Eye (tissue), 1 donor: Measurements from ENCODE around the gene A2ML1.
"Not testable (repeated sequence)": the region's sequence is repeated elsewhere in the genome, so short reads cannot be mapped to it uniquely, and the experiment has no call there.

ENCODE experiments used
- DNase-seq: peaks from one replicate; pipeline ENCODE4 v3.0.0-alpha.2; 2015

Gene A2ML1

DNA sequence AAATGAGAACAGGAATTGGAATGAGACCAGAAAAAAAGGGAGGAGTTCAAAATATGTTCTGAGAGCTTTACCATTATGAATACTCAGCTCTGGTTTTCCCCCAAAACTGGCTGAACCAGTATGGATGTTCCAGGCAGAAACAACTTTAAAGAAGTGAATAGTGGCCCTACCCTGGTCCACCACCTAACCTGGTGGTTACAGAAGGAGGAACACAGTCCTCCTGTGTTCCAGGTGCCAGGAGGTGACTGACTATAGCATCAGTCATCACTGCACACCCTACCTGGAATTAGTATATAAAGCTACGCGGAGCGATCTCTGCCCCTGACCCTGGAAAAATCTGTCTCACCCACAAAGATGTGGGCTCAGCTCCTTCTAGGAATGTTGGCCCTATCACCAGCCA lies at the start of gene A2ML1:
A2ML1 (plus strand) TSS at position 324 of the 400 bp plus-strand sequence; CDS start at position 355, 31 bp downstream.
- no peak for DNase-seq

DNA sequence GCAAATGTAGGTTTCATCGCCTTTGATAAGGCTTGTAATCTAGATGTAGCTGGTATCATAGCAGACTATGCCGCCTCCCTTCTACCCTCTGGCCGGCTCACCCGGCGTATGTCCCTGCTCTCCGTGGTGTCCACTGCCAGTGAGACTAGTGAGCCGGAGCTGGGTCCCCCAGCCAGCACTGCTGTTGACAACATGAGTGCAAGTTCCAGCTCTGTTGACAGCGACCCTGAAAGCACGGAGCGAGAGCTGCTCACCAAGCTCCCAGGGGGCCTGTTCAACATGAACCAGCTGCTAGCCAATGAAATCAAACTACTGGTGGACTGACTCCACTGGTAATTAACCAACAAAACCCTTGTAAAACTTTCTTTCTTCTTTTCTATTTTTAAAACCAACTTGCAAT lies 49.0 kb upstream of the A2ML1 start:
- peak; percentile 23 for DNase-seq

DNA sequence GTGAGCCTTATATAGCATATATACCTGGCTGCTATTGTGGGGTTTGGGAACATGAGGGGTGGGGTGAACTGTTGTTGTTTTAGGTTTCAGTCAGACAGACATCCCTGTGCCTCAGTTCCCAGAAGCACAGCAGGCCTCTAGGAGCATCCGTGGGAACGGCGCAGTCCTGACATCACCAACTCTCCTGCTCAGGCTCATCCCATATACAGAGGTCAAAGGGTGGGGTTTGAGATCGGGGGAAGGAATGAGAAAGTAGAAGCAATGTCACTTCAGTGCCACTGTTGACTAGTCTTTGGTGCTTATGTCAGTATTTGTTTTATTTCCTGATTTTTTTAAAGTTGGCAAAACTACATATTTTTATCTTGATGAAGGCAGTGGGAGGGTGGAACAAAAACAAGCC lies 43.1 kb upstream of the A2ML1 start:
- DNase-seq, result no peak

DNA sequence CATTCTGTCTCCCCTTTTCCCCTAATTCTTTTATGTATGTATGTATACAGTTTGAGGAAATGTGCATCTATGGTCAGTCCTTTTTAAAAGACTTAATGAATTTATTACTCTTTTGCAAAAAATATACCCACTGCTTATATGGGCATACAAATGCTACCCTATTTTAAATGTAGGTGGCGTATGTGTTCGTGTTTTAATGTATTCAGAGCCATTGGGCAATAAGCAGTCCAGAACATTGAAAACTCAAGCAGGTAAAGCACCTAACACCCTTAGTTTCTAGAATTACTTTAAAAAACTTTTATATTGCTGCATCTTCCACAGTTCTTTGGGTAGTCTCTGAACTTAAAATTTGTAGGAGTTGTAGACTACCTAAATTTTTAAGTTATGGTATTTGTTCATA lies 42.6 kb upstream of the A2ML1 start:
- DNase-seq, result no peak

DNA sequence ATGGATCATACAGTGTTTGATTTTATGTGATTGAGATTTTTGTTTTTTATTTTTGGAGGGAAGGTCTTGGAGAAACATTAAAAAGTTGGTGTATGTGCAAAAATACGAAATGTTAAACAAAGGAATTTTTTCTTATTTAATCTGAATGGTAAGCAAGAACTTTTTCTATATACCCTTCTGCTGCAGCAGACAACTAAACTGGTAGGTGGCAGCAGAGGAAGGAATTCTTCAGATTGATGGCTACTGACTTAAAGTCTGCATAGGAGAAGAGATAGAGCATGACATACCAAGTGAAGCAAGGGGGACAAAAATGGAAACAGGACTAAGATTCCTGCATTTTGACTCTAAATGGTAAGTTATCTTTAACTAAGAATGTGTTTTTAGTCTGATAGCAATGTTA lies 42.0 kb upstream of the A2ML1 start:
- DNase-seq, result peak; percentile 46

DNA sequence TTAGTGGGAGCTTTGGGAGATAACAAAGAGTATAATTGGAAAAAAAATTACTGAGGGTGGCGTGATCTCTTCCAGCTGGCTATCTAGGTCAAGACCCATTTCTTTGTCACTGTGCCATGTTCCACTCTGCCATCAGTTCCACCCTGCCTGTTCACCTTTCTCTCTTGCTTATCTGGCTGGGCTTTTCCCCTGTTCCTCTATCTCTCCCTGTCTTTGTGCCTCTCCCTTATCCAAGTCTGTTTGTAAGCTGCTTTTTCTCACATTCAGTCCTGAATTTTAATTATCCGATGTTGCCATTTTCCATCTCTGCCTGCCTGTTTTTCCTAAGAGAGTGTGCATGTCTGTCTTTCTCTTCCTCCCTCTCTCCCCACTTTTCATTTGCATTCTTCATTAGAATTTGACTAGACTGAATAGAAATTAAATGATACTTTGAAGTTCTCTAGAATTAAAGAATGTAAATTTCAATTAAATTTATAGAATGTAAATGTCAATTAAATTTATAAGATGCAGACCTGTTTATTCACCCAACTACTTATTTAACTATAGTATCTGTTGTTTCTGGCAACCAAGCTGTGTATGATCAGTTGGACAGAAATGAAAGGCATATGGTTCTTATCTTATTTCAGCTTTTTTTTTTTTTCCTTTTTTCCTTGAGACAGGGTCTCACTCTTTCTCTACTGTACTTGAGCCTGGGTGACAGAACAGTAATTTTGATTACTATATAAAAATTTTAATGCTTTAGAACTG lies 40.9 kb upstream of the A2ML1 start:
- peak; percentile 11 for DNase-seq

DNA sequence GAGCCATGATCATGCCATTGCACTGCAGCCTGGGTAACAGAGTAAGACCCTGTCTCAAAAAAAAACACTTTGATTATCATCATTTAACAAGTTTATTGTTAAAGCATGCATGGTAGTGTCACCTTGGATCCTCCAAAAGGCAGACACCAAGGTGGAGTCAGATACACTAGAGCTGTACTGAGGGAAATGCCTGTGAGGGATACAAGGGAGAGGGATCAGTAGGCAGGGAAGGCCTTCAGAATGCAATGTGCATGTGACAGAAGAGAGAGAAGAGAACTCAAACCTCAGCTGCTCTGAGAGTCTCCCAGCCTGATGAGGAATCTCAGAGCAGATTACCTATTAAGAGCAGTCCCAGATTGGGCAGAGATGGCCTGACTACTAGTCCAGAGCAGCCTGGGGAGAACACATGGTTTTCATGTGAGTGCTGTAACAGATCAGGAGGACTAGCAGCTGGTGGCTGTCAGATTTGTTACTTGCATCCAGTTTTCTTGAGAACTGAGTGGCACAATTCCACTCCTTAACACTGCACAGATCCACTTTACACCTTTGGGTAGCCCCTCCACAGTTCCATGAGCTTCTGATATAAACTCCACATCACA lies 38.0 kb upstream of the A2ML1 start:
- DNase-seq, result no peak

DNA sequence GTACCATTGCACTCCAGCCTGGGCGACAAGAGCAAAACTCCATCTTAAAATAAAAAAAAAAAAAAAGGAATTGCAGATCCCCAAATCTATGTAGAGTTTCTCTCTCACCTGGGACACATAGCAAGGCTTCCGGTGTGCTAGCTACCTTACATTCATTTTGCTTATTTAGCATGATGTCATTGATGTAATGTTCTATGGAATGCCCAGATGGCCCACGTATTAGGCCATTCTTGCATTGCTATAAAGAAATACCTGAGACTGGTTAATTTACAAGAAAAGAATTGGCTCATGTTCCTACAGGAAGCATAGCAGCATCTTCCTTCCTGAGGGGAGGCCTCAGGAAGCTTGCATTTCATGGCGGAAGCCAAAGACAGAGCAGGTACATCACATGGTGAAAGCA lies 36.9 kb upstream of the A2ML1 start:
- DNase-seq, result no peak

DNA sequence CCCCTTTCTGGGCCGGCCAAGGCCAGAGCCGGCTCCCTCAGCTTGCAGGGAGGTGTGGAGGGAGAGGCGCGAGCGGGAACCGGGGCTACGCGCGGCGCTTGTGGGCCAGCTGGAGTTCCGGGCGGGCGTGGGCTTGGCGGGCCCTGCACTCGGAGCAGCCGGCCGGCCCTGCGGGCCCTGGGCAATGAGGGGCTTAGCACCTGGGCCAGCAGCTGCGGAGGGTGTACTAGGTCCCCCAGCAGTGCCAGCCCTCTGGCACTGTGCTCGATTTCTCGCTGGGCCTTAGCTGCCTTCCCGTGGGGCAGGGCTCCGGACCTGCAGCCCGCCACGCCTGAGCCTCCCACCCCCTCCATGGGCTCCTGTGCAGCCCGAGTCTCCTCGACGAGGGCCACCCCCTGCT lies 35.2 kb upstream of the A2ML1 start:
- DNase-seq, result not testable (repeated sequence)

DNA sequence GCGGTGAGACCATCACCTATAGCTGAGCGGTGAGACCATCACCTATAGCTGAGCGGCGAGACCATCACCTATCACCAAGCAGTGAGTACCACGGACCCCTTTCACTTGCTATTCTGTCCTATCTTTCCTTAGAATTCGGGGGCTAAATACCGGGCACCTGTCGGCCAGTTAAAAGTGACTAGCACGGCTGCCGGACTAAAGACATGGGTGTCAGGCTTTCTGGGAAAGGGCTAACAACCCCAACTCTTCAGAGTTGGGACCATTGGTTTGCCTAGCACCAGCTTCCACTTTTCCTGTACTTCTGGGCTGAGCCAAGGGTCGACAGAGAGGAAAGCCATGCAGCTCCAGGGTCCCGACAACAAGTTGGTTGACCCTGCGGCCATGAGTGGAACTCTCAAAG lies 33.7 kb upstream of the A2ML1 start:
- not testable (repeated sequence) for DNase-seq

DNA sequence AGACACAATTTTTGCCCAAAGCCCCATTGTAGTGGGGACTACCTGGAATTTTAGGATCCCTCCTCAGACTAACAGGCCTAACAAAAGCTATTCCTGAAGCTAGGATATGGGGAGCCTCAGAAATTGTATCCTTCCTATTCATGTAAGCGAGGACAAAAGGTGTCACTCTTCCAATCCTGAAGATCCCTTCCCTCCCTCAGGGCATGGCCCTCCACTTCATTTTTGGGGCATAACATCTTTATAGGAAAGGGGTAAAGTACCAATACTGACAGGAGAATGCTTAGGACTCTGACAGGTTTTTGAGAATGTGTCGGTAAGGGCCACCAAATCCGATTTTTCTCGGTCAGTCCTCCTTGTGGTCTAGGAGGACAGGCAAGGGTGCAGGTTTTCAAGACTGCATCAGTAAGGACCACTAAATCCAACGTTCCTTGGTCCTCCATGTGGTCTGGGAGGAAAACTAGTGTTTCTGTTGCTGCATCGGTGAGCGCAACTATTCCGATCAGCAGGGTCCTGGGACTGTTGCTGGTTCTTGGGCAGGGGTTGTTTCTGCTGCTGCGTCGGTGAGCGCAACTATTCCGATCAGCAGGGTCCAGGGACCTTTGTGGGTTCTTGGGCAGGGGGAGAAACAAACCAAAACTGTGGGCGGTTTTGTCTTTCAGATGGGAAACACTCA lies 32.9 kb upstream of the A2ML1 start:
- DNase-seq, result not testable (repeated sequence)

DNA sequence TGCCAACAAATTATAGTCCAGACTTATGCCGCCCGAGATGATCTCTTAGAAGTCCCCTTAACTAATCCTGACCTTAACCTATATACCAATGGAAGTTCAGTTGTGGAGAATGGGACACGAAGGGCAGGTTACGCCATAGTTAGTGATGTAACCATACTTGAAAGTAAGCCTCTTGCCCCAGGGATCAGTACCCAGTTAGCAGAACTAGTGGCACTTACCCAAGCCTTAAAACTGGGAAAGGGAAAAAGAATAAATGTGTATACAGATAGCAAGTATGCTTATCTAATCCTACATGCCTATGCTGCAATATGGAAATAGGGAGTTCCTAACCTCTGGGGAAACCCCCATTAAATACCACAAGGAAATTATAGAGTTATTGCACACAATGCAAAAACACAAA lies 29.2 kb upstream of the A2ML1 start:
- DNase-seq, result not testable (repeated sequence)

DNA sequence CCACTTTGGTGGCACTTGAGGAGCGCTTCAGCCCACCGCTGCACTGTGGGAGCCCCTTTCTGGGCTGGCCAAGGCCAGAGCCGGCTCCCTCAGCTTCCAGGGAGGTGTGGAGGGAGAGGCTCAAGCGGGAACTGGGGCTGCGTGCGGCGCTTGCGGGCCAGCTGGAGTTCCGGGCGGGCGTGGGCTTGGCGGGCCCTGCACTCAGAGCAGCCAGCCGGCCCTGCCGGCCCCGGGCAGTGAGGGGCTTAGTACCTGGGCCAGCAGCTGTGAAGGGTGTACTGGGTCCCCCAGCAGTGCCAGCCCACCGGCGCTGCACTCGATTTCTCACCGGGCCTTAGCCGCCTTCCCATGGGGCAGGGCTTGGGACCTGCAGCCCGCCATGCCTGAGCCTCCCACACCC lies 27.8 kb upstream of the A2ML1 start:
- DNase-seq, result not testable (repeated sequence)

DNA sequence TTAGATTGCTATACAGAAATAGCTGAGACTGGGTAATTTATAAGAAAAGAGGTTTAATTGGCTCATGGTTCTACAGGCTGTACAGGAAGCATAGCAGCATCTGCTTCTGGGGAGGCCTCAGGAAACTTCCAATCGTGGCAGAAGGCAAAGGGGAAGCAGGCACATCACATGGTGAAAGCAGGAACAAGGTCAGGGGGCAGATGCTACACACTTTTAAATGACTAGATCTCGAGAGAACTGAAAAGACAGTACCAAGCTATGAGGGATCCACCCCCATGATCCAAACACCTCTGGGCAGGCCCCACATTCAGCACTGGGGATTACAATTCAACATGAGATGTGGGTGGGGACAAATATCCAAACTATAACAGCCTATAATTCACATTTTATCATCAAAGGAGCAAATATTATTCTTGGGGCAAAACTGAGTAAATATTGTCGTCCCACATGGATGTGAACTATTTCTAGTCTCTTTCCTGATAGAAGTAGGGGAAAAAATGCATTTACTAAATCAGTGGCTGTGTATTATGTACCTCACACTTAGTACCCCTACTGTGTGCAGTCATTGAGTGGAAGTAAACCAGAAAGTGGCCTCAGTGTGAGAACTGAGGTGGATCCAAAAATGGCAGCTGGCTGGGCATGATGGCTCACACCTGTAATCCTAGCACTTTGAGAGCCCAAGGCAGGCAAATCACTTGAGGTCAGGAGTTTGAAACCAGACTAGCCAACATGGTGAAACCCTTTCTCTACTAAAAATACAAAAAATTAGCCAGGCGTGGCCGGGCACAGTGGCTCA lies 25.4 kb upstream of the A2ML1 start:
- DNase-seq, result no peak

DNA sequence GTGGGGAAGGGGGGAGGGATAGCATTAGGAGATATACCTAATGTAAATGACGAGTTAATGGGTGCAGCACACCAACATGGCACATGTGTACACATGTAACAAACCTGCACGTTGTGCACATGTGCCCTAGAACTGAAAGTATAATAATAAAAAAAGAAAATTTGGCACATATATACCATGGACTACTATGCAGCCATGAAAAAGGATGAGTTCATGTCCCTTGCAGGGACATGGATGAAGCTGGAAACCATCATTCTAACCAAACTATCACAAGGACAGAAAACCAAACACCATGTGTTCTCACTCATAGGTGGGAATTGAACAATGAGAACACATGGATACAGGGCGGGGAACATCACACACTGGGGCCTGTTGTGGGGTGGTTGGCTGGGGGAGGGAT lies 21.2 kb upstream of the A2ML1 start:
- not testable (repeated sequence) for DNase-seq

DNA sequence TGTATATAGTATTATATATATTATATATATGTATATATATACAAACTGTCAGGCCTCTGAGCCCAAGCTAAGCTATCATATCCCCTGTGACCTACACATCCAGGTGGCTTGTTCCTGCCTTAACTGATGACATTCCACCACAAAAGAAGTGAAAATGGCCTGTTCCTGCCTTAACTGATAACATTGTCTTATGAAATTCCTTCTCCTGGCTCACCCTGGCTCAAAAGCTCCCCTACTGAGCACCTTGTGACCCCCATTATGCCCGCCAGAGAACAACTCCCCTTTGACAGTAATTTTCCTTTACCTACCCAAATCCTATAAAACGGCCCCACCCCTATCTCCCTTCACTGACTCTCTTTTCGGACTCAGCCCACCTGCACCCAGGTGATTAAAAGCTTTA lies 17.6 kb upstream of the A2ML1 start:
- DNase-seq, result not testable (repeated sequence)

DNA sequence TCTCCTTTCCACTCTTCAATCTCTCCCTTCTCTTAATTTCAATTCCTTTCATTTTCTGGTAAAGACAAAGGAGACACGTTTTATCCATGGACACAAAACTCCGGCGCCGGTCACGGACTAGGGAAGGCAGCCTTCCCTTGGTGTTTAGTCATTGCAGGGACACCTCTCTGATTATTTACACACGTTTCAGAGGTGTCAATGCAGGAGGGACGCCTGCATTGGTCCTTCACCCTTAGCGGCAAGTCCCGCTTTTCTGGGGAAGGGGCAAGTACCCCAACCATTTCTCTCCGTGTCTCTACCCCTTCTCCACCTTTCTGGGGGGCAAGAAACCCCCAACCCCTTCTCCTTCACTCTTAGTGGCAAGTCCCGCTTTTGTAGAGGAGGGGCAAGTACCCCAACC lies 16.9 kb upstream of the A2ML1 start:
- DNase-seq, result not testable (repeated sequence)

DNA sequence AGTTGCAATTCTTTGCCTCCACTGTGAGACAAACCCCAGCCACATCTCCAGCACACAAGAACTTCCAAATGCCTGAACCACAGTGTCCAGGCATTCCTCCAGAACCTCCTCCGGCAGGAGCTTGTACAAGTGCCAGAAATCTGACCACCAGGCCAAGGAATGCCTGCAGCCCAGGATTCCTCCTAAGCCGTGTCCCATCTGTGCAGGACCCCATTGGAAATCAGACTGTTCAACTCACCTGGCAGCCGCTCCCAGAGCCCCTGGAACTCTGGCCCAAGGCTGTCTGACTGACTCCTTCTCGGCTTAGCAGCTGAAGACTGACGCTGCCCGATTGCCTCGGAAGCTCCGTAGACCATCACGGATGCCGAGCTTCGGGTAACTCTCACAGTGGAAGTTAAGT lies 15.3 kb upstream of the A2ML1 start:
- DNase-seq, result not testable (repeated sequence)

DNA sequence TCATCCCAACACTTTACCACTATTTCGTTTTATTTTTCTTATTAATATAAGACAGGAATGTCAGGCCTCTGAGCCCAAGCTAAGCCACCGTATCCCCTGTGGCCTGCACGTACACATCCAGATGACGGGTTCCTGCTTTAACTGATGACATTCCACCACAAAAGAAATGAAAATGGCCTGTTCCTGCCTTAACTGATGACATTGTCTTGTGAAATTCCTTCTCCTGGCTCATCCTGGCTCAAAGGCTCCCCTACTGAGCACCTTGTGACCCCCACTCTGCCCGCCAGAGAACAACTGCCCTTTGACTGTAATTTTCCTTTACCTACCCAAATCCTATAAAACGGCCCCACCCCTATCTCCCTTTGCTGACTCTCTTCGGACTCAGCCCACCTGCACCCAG lies 12.3 kb upstream of the A2ML1 start:
- DNase-seq, result not testable (repeated sequence)

DNA sequence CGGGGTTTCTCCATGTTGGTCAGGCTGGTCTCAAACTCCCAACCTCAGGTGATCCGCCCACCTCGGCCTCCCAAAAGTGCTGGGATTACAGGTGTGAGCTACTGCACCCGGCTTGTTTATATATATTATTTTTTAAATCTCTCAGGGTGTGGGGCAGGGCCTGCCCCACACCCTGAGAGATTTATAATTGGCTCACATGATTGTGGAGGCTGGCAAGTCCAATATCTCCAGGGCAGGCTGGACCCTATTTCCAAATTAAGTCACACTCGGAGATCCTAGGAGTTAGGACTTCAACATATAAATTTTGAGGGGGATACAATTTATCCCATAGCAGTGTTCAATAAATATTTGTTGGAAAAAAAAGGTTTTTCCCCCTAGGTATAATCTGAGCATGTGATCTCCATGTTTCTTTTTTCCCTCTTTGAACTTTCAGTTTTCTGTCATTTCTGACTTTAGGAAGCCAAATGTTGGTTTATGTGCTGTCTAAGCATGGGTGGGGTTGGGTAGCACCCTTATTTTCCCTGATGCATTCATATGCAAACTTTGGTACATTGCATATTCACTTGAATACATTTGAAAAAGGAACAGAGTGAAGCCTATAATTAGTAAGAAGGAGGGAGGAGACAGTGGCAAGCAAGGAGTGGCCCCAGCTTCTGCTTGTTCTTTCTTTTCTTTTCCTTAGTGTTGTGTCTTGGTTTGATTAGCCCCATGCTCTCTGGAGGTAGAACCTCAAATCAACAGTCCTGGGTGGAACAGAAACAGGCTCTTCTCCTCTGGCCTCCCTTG lies 8.7 kb upstream of the A2ML1 start:
- no peak for DNase-seq

DNA sequence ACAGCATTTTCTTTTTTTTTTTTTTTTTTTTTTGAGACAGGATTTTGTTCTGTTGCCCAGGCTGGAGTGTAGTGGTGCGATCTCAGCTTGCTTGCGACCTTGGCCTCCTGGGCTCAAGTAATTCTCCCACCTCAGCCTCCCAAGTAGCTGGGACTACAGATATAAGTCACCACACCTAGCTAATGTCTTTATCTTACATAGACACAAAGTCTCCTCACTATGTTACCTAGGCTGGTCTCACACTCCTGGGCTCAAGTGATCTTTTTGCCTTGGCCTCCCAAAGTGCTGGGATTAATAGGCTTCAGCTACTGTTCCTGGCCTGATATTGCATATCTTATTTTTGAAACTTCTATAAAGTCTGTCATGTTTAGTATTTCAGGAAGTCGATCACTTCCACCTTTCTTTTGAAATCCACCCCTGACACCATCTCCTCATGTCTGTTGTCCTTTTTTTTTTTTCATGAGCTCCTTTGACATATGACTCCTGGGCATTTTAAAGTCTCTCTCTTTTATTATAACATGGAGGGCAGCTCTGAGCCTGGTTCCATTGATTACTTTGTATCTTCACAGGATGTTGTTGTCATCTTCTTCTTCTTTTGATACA lies 5.9 kb upstream of the A2ML1 start:
- no peak for DNase-seq

DNA sequence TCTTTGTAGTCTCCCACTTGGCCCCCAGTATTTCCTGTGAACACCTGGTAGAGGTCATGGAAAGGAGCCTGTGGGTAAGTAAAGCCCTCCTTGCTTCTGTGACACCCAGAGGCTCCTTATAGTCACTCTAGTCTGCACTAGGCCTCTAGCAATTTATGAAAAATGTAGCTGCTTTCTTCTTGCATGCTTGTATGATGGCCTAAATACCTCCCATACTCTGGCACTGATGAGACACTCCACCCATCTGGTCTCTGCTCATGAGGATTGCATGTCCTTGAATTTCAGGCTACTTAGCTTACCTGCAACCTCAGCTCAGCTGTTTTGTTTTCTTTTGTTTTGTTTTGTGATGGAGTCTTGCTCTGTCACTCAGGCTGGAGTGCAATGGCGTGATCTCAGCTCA lies 4.6 kb upstream of the A2ML1 start:
- no peak for DNase-seq
